Suprapubic skin (tissue), 3 donors: Measurements from ENCODE around the gene OIT3.

Experiments used
- EP300 ChIP-seq: sonication (generic); formaldehyde crosslinking; IDR thresholded peaks from one replicate; pipeline ENCODE4 v1.6.1; 2017; ENCODE audit warnings: antibody characterized with exemption
- TF ChIP-seq, protein P1 (sequence below), 2 donors: fragments of 200-600 bp in 1 of 2; fragments of 450-650 bp in 1 of 2; sonication (generic) in 1 of 2; IDR thresholded peaks; one replicate each; pipeline ENCODE4 v1.5.1; 2016 to 2019; ENCODE audit warnings: antibody characterized with exemption in 2 of 2, mild to moderate bottlenecking in 1 of 2, moderate library complexity in 1 of 2

DNA sequence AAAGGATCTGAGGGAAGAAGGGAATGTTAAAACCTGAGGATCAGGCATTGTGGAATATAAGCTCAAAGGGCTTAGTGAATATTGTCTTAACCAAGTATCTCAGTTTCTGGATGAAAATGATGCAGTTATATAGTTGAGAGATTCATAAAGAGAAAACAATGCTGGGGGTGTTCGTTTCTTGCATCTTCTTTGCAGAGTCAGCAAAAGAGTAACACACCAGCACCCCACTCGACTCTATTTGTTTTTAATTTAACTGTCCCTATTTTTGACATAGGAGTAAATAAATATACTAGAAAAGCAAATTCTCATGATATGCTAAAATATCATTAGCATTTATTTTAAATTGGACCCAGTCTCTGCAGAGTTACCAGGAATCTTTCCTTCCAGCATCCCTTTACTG, 7.6 kb upstream of the OIT3 start:
- TF ChIP-seq, protein P1, sequence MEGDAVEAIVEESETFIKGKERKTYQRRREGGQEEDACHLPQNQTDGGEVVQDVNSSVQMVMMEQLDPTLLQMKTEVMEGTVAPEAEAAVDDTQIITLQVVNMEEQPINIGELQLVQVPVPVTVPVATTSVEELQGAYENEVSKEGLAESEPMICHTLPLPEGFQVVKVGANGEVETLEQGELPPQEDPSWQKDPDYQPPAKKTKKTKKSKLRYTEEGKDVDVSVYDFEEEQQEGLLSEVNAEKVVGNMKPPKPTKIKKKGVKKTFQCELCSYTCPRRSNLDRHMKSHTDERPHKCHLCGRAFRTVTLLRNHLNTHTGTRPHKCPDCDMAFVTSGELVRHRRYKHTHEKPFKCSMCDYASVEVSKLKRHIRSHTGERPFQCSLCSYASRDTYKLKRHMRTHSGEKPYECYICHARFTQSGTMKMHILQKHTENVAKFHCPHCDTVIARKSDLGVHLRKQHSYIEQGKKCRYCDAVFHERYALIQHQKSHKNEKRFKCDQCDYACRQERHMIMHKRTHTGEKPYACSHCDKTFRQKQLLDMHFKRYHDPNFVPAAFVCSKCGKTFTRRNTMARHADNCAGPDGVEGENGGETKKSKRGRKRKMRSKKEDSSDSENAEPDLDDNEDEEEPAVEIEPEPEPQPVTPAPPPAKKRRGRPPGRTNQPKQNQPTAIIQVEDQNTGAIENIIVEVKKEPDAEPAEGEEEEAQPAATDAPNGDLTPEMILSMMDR (IDR thresholded peaks at IDR 0.05), result no peak
- TF ChIP-seq EP300, result no peak
